DMS53 (cell line): ENCODE measurements around the gene MAP3K6.
A peak's percentile ranks its signal among the peaks of the same experiment; 100 is the strongest.
"Not testable (repeated sequence)": the region's sequence is repeated elsewhere in the genome, so short reads cannot be mapped to it uniquely, and the experiment has no call there.

Experiments used
- DNase-seq: peaks from one replicate; lab custom pipeline; 2025; lab: John Stamatoyannopoulos, UW

MAP3K6 gene

GRCh38 chr1:27366411-27367159 lies at the start of gene MAP3K6:
MAP3K6 (minus strand) TSS chr1:27366961; CDS start chr1:27366597, 364 bp downstream.
- peak; percentile 90 for DNase-seq

- no peak for DNase-seq
These were observed 47.3 kb upstream of the MAP3K6 start for GRCh38 chr1:27414091-27414490.

GRCh38 chr1:27413004-27413403 lies 46.2 kb upstream of the MAP3K6 start:
- DNase-seq, result no peak

DNA sequence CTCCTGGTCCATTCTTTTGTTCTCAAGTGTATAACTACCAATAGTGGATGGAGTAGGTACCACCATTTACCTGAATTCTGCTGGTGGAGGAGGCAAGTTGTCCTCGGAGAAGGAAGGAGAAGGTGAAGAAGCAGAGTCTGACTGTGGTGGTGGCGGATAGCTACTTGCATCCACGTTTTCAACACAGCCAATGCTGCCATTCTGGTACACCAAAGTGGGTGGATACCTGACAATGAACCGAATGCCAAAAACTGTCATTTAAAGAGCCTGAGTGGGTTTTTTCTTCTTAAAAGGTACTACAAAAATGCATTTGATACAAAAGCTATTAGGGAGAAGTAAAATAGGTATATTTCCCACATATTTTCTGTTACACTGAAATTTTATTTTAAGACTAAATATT lies 45.7 kb upstream of the MAP3K6 start:
- DNase-seq, result no peak

DNA sequence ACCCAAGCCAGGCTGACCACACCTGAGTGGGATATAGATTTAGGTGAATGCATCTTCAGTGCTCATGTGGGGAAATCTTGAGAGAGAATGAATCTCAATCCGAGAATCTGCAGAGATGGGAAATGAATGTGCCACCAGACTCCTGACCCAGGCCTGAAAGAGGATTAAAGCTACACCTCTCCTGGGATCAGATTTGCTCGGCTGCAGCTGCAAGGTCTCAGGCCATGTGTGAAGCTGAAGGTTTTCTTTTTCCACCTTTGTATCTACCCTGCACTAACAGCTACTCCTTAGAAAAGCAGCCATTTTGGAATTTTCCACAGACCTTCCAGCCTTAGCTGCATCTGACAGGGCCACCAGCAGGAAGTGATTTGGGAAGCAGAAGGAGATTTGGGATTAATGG lies 43.9 kb upstream of the MAP3K6 start:
- no peak for DNase-seq

DNA sequence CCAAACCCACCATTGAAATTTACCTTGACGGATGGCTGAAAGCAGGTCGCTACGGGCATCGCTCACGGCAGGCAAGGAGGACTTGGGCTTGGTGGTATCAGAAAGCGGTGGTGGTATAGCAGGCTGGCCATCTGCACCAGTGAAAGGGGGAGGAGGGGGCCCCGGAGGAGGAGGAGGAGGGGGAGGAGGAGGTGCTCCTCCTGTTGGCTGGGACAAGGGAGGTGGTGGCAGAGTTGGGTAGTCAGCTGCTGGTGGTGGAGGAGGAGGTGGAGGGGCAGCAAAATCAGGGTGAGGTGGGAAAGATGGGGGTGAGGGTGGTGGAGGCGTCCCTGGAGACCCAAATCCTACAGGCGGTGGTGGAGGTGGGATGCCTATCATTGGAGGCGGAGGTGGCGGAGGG lies 42.9 kb upstream of the MAP3K6 start:
- no peak for DNase-seq

- no peak for DNase-seq
These were observed 41.4 kb upstream of the MAP3K6 start for GRCh38 chr1:27408151-27408550.

GRCh38 chr1:27406791-27407190 lies 40.0 kb upstream of the MAP3K6 start:
- not testable (repeated sequence) for DNase-seq

GRCh38 chr1:27406362-27406680 lies 39.6 kb upstream of the MAP3K6 start:
- DNase-seq, result no peak

DNA sequence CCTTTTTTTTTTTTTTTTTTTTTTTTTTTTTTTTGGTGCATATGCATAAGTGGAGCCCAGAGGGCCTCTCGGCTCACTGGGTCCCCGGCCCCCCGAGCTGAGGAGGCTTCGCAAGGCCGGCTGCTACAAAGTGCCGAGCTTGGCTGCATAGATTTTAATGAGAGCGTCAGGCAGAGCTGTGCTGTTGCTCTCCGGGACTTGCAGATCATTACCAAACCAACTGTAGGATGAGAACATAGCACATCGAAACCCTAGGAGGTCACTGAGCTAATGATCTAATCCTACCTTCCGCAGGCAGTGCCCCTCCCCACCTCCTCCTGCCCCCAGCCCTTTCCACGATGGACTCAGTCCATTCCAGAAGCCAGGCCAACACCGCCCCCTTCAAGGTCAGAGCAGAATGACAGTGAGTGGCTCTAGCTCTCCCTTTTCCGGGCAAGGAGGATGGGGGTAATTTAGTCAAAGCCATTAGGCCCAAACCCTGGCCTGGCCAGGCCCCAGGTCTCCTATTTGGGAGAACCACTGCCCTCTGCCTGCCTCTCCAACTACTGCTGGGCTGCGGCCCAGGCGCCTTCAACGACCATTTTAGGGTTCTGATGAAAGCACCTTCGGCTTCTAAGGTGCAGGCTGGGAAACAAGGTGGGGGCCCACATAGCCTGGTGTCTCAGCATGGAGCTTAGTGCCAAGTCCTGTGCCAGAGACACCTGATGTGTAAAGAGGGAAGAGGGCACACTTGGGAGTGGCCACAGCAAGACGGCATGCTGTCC lies 39.0 kb upstream of the MAP3K6 start:
- not testable (repeated sequence) for DNase-seq

- no peak for DNase-seq
These were observed 38.3 kb upstream of the MAP3K6 start for GRCh38 chr1:27405074-27405473.

DNA sequence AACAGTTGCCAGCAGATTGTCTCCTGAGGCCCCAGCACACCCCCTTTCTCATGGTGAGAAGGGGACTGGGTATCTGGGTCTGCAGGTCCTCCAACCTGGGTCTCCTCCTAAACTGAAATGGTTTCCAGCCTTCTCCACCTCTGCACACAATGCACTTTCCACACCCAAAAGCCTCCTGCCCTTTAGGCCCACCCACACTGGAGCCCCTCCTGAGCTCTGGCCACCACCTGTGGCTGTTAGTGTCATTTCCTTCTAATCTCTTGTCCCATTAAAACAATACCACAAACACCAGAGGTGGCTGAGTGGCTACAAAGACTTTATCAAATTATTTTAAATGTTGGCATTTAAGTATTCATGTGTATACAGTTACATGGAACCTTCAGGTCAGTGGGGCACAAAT lies 37.2 kb upstream of the MAP3K6 start:
- DNase-seq, result no peak

DNA sequence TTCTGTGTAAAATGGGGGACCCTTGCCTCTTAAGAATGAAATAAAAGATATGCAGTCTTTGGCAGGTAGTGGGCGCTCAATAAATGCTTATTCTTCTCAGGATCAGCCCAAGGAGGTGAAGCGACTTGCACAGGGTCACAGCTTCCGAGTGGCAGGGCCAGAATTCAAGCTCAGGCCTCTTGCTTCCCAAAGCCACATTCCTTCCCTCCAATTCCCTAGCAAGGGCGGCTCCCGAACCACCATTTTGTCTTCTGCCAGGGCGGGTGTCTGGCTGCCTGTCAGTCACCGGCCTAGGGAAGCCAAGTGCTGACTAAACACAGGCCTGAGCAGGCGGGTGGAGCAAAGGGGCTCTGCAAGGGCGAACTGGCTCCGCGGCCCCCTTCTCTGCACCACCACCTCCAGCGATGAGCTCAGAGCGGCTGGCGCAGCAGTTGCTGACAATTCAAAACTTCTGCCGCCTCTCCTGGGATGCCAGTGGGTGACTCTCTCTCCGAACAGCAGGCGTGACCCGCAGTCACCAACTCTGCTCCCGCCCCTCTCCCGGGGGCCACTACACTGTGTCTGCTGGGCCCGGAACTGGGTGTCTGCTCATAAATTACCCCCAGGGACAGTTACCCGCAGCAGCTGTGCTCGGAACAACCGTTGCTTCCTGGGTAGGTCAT lies 36.4 kb upstream of the MAP3K6 start:
- no peak for DNase-seq

- DNase-seq, result peak; percentile 54
These were observed 35.6 kb upstream of the MAP3K6 start for GRCh38 chr1:27402349-27402754.

GRCh38 chr1:27400963-27401341 lies 34.2 kb upstream of the MAP3K6 start:
- DNase-seq, result no peak

DNA sequence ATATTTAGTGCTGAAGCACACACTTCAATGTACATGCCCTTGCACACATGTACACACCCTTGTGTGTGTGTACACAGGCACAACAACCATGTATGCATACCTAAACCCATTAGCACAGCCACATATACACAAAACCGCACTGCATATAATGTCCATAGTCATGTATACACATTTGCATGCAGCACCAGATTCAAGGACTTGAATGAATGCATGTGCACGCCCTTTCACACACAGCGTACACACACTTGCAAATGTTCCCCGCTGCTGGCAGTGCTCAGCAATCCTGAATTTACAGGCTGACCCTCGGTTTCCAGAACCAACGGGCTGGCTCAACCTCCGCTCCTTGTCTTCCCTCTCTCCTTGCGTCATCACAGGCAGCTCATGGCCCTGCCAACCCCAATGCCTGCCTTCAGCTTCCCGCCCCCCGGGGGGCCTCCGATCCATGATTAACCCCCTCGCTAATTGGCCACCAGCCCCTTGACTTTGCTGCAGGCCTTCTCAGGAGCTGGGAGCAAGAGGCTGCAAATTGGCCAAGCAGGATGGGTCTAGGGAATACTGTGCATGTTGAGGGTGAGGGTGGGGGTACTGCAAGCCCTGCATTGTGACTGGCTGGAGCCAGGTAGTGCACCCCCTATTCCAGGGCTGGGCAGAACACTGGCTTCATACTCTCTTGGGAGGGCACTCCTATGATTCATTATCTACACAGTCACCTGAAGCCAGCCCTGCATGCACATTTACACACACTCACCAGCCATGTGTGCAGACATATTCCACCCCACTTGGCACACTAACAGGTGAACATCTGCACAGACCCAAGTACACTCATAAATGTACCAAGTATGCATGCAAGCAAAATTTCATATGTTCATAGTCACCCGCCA lies 33.6 kb upstream of the MAP3K6 start:
- DNase-seq, result no peak

GRCh38 chr1:27399251-27400025 lies 32.7 kb upstream of the MAP3K6 start:
- DNase-seq, result no peak

GRCh38 chr1:27398405-27399149 lies 31.8 kb upstream of the MAP3K6 start:
- no peak for DNase-seq

DNA sequence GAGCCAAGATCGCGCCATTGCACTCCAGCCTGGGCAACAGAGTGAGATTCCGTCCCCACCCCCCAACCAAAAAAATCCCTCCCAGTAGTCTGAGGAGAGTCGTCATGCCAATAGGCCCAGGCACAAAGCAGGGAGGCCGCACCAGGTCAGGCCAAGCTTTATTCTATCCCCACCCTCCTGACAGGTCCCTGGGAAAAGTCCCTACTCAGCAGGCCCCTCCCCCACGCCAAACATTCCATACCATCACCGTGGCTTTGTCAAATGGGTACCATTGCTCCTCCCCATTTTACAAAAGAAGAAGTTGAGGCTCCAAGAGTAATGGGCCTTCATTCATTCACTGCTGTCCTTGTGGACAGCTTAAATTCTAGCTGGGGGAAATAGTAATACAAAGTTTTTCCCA lies 31.0 kb upstream of the MAP3K6 start:
- DNase-seq, result no peak

GRCh38 chr1:27397110-27397509 lies 30.3 kb upstream of the MAP3K6 start:
- DNase-seq, result no peak
